Activated CD8-positive, alpha-beta memory T cell treated with anti-CD3 and anti-CD28 coated beads for 48 hours (primary cell): ENCODE results near the gene SLC8A3.
A peak's percentile ranks its signal among the peaks of the same experiment; 100 is the strongest.
"Not testable (repeated sequence)": the region's sequence is repeated elsewhere in the genome, so short reads cannot be mapped to it uniquely, and the experiment has no call there.

Experiments
- DNase-seq, 3 experiments: peaks; one replicate each; pipeline ENCODE4 v3.0.0-alpha.2; 2020; ENCODE audit warnings: low read depth in 2 of 3, low spot score in 2 of 3

SLC8A3 gene, protein sequence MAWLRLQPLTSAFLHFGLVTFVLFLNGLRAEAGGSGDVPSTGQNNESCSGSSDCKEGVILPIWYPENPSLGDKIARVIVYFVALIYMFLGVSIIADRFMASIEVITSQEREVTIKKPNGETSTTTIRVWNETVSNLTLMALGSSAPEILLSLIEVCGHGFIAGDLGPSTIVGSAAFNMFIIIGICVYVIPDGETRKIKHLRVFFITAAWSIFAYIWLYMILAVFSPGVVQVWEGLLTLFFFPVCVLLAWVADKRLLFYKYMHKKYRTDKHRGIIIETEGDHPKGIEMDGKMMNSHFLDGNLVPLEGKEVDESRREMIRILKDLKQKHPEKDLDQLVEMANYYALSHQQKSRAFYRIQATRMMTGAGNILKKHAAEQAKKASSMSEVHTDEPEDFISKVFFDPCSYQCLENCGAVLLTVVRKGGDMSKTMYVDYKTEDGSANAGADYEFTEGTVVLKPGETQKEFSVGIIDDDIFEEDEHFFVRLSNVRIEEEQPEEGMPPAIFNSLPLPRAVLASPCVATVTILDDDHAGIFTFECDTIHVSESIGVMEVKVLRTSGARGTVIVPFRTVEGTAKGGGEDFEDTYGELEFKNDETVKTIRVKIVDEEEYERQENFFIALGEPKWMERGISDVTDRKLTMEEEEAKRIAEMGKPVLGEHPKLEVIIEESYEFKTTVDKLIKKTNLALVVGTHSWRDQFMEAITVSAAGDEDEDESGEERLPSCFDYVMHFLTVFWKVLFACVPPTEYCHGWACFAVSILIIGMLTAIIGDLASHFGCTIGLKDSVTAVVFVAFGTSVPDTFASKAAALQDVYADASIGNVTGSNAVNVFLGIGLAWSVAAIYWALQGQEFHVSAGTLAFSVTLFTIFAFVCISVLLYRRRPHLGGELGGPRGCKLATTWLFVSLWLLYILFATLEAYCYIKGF

DNA sequence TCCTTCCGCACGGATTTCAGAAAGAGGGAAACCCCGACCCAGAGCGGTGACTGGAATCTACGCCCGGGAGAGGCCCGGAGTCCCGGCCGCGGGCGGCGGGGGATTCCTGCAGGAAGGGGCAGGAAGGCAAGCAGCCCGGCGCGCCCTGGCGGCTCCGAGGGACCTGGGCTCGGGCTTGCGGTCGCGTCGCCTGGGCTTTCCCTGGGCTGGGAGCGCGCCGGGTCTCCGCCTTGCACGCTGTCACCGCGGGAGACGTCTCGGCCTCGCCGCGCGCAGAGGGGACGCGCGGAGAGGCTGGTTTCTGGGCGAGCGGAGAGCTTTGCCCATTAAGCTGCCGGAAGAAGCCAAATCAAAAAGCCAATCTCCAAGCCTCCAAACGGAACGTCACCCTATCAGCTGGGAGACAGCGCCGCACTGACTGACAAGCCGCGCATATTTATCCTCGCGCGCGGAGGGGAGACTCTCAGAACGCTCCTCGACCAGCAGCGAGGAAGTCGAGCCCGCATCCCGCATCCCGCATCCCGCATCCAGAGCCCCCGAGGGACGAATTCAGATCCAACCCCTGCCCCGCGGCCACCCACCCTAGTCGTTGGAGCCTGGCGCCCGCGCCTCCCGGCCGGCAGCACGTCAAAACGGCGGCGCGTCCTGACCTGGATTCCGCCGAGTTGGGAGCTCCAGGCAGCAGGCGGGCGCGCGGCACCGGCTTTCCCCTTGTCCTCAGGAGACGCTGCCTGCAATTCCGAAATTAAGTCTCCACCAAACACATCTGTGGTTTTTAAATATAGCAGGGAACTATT lies at the start of gene SLC8A3:
TSS of gene SLC8A3 (minus strand) at position 293 of the 797 bp plus-strand sequence. CDS start 20,529 bp downstream, outside the sequence.
- peak in 2 of 3 experiments; percentile 4 to 11 for DNase-seq

DNA sequence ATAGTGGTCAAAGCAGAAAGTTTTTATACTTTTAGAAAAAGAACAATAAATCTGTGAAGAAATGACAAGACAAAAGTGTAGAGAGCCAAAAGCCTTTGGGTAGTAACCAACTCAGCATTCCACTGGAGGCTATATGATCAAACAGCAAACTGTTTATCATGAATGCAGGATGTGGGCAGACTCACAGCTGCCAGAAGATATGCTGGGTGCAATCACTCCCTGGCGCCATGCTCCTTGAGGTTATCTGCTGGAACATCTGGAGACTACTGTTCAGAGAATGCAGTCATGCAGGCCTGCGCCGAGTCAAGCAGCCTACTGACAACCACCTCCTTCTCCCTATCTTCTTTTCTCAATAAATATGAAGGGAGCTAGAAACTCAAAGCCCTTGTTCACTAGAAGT lies 49.0 kb upstream of the SLC8A3 start:
- no peak for DNase-seq

DNA sequence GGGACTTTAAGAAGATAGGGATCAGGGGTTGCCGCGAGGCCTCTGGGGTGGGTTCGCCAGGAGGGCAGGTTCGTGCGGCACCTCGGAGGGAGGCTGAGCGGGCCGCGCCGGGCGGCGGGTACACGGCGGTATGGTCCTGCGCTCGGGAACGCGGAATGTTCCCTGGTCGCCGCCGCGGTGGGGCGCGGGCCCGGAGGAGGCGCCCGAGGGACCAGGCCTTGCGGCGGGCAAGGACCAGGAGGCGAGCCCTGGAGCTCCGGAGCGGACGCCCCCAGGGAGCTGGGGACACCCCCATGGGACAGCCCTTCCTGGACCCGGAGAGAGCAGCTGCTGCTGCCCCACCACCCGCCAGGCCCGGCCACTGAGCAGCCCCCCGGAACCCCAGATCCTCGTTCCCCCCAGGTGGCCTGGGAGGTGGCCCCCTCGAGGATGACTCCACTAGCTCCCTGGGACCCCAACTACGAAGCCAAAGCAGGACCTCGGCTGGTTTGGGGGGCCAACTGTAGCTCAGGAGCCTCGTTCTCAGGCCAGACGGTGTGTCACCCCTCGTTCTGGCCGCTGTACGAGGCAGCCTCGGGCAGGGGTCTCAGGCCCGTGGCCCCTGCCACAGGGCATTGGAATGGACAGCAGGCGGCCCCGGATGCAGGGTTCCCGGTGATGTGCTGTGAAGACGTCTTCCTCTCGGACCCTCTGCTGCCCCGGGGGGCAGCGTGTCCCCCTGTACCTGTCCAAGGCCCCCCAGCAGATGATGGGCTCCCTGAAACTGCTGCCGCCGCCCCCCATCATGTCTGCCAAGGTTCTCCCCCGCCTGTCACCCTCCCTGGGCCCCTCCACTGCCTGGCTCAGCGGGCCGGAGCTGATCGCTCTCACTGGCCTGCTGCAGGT lies 45.6 kb upstream of the SLC8A3 start:
- DNase-seq: no peak

DNA sequence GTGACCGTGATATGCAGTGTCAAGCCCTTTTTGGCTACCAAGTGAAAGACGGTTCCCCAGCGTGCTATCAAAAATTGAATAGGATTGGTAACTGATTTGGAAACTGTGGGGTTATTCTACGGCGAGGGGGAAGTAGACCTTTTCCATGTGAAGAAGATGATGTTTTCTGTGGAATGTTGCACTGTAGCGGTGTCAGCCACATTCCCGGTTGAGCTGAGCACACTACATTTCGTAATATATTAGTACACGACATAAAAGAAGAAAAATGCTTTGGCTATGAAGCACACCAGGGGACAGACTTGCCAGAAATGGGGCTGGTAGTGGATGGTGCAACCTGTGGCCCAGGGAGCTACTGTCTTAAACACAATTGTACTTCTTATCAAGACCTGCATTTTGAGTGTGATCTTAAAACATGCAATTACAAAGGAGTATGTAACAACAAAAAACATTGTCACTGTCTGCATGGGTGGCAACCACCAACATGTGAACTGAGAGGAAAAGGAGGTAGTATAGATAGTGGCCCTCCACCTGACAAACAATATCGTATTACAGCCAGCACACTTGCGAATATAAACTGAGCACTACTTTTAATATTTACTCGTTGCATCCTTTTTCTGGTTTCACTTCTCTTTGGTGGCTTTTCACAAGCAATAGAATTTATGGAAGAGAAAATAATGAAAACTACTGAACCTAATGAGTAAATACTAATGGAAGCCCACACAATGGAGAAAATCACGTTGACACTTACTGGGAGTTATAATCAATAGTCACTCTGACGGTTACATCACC lies 43.2 kb upstream of the SLC8A3 start:
- DNase-seq: not testable (repeated sequence)

DNA sequence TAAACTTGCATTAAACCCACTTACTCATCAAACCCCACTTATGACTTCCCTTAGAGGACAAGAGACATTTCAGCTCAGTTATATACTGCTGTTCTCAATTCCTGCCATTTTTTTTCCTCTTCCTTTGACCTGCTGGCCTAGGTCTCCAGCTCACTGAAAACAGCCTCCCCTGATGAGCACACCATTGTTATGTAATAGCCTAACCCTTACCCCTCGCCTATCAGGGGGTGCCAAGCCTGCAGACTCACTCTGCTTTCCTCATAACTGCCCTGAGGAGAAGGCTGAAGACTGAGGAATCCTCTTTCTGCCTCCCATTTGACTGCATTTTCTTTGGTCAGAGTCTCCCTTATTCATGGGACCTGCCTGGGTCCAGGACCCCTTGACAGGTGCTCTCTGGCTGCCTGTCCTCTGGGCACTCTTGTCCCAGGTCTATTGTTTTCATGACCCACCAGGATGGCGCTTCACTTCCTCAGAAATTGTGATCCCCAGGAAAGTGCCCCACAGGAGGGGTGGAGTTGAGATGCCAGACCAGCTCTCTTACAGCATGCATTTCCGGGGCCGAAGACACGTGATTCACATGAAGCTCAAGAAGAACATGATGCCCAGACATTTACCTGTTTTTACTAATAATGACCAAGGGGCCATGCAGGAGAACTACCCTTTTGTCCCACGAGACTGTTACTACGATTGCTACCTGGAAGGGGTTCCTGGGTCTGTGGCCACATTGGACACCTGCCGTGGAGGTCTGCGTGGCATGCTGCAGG lies 41.3 kb upstream of the SLC8A3 start:
- DNase-seq: not testable (repeated sequence)

DNA sequence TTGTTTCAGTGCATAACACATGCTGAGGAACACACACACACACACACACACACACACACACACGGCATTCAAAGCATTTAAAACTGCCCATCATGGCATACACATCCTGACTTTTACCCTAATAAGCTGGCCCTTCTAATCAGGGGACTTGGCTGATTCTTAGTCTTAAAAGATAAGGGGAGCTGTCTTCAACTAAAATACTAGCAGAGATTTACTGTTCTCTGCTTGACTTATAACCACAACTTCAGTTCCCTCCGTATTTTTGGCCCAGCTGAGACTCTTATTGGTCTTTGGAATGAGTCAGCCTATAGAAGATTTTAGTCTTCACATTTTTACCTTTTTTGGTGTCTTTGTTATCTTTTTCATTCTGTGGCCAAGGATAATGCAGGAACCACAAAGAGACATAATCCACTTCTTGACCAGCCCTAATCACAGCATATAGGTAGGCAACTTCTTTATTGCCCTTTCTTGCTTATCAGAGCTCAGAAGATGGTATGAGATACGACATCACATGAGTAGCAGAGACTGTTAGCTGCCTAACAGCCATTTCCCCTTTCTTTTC lies 25.1 kb upstream of the SLC8A3 start:
- no peak for DNase-seq

DNA sequence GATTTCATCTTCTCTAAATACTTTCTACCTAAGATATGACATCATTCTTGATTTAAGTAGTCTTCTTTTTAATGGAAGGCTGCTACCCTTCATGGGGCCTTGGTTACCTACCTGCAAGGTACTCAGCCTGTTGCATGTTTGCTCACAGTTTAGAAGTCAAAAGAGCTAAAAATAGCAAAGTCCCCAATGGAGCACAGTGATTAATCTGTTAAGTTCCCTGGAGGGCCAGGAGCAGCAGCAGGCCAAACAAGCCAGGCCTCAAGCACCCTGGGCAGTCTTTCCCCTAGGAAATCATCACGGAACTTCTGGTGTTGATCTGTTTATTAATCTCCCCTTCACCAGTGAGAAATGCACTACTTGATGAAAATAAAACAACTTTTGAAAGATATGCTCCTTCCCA lies 24.0 kb upstream of the SLC8A3 start:
- no peak for DNase-seq

DNA sequence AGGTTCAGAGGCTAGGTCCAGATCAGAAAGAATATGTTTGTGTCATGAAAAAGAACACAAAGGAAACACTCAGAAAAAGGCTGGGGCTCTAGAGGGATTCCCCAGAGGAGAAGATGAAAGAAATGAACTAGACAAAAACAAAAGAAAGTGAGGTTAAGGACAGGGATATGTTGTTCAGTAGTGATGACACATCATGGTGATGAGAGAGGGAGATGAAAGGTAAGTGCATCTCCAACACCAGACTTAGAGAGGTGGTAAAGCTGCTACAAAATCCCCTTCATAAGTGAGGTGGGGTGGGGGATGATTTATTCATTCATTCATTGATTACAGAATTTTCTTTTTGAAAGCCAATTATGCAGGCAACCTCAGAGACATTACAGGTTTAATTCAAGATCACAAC lies 19.6 kb upstream of the SLC8A3 start:
- no peak for DNase-seq

DNA sequence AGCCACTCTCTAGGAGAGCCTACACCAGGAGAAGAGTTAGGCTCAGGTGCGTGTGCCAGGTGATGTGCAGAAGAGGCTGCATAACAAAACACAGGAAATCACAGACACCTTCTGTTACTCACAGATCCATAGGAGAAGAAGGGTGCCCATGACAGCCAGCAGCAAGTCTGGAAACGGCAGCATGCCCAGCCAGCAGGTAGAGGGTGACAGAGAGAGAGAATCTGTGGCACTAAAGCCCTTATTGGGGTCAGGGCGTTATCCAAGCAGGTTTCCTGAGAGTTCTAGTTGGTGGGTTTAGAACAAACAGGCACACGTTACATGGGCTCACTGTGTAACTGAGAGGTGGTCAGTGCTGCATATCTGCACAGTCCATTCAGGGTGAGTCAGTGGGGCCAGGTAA lies 14.9 kb upstream of the SLC8A3 start:
- no peak for DNase-seq

DNA sequence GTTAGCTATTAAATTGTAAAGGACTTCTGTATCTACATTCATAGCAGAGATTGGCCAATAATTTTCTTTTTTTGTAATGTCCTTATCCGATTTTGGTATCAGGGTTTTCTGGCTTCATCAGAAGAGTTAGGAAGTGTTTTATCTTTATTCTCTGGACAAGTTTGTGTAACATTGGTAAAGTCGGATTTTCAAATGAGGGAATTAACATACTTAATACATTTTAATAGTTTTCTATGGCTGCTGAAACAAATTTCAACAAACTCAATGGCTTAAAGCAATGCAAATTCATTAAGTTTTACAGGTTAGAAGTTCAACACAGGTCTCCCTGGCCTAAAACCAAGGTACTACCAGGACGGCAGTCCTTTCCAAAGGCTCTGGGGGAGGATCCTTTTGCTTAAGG lies 13.2 kb upstream of the SLC8A3 start:
- no peak for DNase-seq

DNA sequence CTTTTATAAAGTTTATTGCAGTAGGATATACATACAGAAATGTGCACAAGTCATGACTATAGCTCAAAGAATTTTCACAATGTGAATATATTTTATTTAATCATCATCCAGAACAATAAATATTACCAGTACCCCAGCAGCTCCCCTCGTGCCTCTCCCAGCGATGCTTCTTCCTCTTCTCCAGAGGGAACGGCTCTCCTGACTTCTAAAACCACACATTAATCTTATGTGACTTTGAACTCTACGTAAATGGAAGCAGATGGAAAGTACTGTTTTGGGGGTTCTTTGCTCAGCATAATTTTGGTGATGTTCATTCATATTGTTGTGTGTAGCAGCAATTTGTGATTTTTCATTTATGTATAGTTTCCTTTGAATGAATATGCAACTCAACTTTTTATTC lies 4.6 kb upstream of the SLC8A3 start:
- no peak for DNase-seq

DNA sequence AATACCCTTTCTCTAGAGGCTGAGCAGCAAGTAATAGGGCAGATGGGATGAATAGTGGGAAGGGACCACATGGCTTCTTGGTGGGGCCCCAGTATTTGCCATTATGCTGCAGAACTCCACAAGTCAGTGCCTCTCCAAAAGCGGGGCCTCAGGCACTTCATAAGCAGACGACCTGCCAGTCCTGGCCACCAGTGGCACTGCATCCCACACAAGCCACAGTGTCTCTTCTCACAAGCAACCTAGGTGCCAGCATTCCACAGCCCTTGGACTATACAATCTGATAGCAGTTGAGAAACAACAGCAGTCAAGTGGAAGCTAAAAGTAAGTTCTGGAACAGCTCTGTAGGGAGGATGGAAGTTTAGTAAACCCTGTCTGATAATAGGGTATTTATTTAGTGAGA lies 4.2 kb upstream of the SLC8A3 start:
- no peak for DNase-seq

DNA sequence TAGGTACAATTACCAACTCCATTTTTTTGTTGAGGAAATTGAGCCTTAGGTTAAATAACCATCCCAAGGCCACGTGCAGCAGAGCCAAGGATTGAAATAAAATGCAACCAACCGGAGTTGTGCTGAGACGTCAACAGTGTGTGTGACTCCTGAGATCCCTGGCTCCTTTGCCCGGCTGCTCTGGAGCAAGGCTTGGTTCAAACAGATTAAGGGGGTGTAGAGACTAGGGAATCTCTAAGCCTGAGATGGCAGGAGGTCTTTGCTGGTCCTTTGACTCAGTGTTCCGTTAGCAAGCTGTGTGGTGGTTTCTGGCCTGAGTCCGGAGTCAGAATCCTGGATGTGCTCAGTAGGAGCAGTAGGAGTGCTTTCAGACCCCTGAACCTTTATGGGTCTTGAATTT lies 1.4 kb upstream of the SLC8A3 start:
- no peak for DNase-seq

DNA sequence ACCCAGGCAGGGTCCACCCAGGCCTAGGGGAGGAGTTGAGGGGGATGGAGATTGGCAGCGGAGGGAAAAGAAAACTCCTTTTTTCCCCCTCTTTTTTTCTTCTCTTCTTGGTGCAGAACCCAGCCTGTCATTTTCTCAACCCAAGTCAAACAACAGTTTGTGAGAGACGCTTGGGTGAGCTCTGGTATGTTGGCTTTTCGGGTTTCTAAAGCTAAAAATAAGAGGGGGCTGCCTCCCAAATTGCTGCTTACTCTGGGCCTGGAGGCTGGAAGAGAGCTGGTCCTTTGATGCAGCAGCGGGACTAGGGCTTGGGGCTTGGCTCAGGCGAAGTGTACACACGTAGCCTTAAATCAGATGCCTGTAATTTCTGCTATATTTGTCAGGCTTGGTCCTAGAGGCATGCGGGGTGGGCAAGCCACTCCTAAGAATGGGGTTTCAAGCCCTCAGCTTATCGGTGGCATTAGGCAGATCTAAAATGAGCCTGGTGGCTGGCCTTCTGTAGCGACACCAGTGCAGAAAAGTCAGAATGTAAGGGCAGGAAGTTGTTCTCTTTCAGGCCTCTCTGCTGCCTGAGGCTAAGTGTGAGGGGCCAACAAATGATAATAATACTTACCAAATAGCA lies 816 bp upstream of the SLC8A3 start:
- no peak for DNase-seq

DNA sequence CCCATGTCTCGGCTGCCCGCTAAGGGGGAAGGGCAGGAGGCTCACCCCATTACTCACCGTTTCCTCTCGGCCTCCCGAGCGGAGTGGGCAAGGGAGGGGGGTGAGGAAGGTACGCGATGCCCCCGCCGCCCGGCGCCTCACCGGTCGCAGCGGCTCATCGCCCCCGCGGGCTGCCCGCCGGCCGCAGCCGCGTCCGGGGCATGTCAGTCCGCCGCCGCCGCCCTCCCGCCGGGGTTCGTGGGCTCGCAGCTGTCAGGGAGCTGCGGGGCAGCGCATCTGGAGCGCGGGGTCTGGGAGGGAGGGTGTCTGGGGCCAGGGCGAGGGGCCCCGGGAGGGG lies 461 bp downstream of the SLC8A3 start:
- peak in 1 of 3 experiments; percentile 11 for DNase-seq

DNA sequence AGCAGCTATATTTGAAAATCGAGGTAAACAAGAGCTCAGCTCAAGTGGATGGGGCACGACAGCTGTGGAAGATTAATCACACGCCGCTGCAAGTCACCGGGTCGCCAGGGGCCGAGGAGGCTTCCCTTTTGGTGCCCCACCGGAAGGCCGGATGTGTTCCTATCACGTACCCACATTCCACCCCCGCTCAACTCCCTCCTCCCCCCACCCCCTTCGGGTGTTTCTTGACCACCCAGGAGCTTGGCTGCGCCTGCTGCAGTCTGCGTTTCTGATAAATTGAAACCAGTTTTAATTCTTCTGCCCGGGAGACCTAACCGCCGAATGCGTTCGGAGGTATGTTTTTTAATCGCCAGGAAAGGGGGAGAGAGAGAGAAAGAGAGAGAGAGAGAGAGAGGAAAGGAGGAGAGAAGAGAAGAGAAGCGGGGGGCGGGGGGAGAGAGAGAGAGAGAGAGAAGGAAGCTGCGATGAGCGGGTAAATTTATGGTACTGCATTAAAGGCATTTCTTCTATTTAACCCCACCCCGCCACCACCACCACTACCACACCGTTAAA lies 1.8 kb downstream of the SLC8A3 start:
- no peak for DNase-seq

DNA sequence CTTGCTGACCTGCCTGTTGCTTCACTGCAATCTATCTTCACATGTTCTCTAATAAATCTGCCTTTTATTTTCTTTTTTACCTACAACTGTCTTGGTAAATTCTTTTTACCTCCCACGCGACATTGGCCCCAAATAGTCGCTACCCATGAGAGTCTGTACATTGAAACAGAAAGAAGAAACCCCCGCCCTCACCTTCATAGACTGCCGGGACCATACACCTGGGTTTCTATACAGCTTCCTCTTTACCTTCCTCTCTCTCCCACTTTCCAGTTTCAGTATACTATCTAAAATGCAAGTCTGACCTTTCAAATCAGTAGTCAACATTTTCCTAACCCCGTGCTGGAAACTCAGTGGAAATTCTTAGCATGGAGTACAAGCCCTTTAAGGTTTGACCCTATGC lies 4.8 kb downstream of the SLC8A3 start:
- no peak for DNase-seq

DNA sequence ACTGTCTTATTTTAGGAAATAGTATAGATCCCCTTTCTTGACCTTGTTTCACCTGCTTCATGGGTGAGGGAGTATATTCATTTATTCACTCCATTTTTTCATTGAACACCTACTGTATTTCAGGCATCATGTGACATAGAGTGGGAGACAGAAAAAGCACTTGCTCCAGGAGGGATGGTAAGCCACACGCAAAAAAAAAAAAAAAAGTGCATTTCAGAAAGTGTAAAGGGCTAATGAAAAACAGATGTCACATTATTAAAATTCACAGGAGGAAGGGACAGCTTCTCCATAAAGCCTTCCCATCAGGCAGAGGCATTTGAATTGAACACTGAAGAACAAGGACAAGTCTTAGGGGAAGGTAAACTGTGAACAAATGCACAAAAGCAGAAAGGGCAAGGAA lies 7.5 kb downstream of the SLC8A3 start:
- no peak for DNase-seq
